ENCODE results near the gene KIAA0753.
"Not testable (repeated sequence)": the region's sequence is repeated elsewhere in the genome, so short reads cannot be mapped to it uniquely, and the experiment has no call there.

The KIAA0753 gene

GRCh38 chr17:6596941-6597340, 43.6 kb downstream of the KIAA0753 start:
- no peak for DNase-seq (ENCODE audit: low spot score)

- no peak for DNase-seq (ENCODE audit: low spot score)
Measured at GRCh38 chr17:6596511-6596910, 44.0 kb downstream of the KIAA0753 start.

- DNase-seq (ENCODE audit: low spot score) = no peak
Measured at GRCh38 chr17:6596081-6596480, 44.4 kb downstream of the KIAA0753 start.

- not testable (repeated sequence) for DNase-seq (ENCODE audit: low spot score)
Measured at GRCh38 chr17:6593371-6593770, 47.1 kb downstream of the KIAA0753 start.

GRCh38 chr17:6592173-6592572, 48.3 kb downstream of the KIAA0753 start:
- no peak for DNase-seq (ENCODE audit: low spot score)

- no peak for DNase-seq (ENCODE audit: low spot score)
Measured at GRCh38 chr17:6591599-6592158, 48.8 kb downstream of the KIAA0753 start.

- no peak for DNase-seq (ENCODE audit: low spot score)
Measured at GRCh38 chr17:6589266-6589946, 51.1 kb downstream of the KIAA0753 start.

- no peak for DNase-seq (ENCODE audit: low spot score)
Measured at GRCh38 chr17:6588165-6588564, 52.3 kb downstream of the KIAA0753 start.

- DNase-seq (ENCODE audit: low spot score) = no peak
Measured at GRCh38 chr17:6587310-6587709, 53.2 kb downstream of the KIAA0753 start.

- DNase-seq (ENCODE audit: low spot score) = no peak
Measured at GRCh38 chr17:6583411-6583810, 57.1 kb downstream of the KIAA0753 start.

- DNase-seq (ENCODE audit: low spot score) = no peak
Measured at GRCh38 chr17:6580625-6581024, 59.9 kb downstream of the KIAA0753 start.

GRCh38 chr17:6578491-6578890, 62.0 kb downstream of the KIAA0753 start:
- no peak for DNase-seq (ENCODE audit: low spot score)

GRCh38 chr17:6577686-6578263, 62.7 kb downstream of the KIAA0753 start:
- no peak for DNase-seq (ENCODE audit: low spot score)

- DNase-seq (ENCODE audit: low spot score) = no peak
Measured at GRCh38 chr17:6576038-6576785, 64.3 kb downstream of the KIAA0753 start.

GRCh38 chr17:6575596-6575988, 64.9 kb downstream of the KIAA0753 start:
- no peak for DNase-seq (ENCODE audit: low spot score)

- no peak for DNase-seq (ENCODE audit: low spot score)
Measured at GRCh38 chr17:6574687-6575595, 65.6 kb downstream of the KIAA0753 start.

- DNase-seq (ENCODE audit: low spot score) = no peak
Measured at GRCh38 chr17:6573982-6574686, 66.4 kb downstream of the KIAA0753 start.

- not testable (repeated sequence) for DNase-seq (ENCODE audit: low spot score)
Measured at GRCh38 chr17:6573495-6573894, 67.0 kb downstream of the KIAA0753 start.

GRCh38 chr17:6572972-6573370, 67.5 kb downstream of the KIAA0753 start:
- DNase-seq (ENCODE audit: low spot score) = no peak

- no peak for DNase-seq (ENCODE audit: low spot score)
Measured at GRCh38 chr17:6571452-6571781, 69.1 kb downstream of the KIAA0753 start.

Data from SK-N-DZ (cell line).